Nucleus accumbens (tissue), 56 donors: ENCODE results near the gene C2orf81.

ENCODE experiments used
- DNase-seq, 56 donors: peaks; one replicate each; lab custom pipeline; 2025; lab: John Stamatoyannopoulos, UW

The C2orf81 gene

DNA sequence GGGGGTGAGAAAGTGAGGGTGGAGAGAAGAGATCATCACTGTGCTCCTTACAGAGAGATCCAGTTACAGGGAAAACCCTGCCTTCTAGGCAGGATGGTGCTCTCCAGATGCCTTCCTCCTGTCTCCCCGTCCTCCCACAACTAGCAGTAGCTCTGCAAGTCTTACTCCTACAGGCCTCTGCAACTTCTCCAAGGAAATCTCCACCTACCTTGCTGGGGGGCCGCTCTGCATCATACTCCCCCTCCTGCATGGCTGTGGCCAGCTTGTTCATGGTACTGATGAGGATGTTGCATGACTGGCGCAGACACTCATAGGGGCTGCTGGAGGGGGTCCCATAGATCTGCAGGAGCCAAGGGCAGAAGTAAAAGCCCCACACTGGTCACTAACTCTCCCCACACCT, 55.4 kb downstream of the C2orf81 start:
- DNase-seq = no peak

DNA sequence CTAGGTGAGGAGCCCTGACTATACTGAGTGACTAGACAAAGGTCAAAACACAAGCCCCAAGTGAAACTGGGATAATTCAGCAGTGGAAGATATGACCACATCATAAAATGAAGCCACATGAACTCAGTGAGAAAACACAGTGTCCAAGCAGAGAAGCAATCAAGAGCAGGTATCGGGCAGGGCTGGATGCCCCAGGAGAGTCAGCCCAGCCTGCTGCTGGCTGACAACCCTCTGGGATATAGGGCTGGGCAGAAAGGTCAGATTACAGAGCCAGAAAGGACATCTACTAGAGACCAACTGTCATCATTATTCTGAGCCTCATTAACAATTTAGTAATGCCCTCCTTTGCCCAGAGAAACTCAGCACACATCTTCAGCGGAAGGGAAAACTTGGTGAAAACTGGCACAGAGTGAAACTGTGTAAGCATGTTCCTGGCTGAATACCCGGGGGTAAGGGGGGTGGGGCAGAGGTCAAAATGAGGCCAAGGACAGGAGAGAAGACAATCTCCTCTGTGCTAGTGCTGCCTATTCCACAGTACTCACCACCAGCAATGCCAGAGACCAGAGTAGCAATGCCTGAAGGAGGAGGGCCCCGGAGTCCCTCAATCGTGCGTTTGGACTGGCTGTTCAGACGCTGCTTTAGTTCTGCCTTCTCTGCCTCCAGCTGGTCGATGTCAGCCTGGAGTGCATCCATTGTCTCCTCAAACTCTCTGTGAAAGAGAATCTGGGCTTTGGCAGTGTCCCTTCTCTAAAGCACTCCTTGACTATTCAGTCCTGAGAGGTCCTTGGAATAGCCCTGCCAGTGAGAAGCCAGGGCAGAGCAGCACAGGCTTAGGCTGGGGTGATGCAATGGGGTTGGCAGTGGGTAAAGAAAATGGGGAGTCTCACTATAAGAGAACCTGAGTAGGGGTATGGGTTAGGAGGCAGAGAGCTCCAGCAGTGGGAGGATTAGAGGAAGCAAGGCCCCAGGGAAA, 56.6 kb downstream of the C2orf81 start:
- DNase-seq = peak in 14 of 56 donors; percentile 7 to 48 (median 30)
